Measurements from ENCODE around the gene CHD5.

The CHD5 gene

GRCh38 chr1:6142036-6142621, 38.0 kb downstream of the CHD5 start:
- H3K9ac ChIP-seq (ENCODE audit: low read length) = no peak overlapping the region
- H3K18ac ChIP-seq (ENCODE audit: low read length) = no peak overlapping the region
- no peak overlapping the region for H2AK5ac ChIP-seq (ENCODE audit: low read length)
- no peak overlapping the region for H3K23ac ChIP-seq (ENCODE audit: low read length)
- no peak overlapping the region for H2BK120ac ChIP-seq (ENCODE audit: low read depth, low read length)
- H3K27ac ChIP-seq (ENCODE audit: low read depth, low read length) = no peak overlapping the region
- H3K4ac ChIP-seq (ENCODE audit: low read depth, low read length) = no peak overlapping the region
- H3K56ac ChIP-seq (ENCODE audit: low read length) = no peak overlapping the region
- no peak for DNase-seq
- no peaks in the 10 kb centered on the region for H3K79me2 ChIP-seq (ENCODE audit: control insufficient read depth, insufficient read depth, low read length)
- no peaks in the 10 kb centered on the region for H3K27me3 ChIP-seq (ENCODE audit: insufficient read depth, low read length, poor library complexity)
- H3K4me1 ChIP-seq (ENCODE audit: control insufficient read depth, low read depth, low read length) = no peaks in the 10 kb centered on the region
- H3K4me2 ChIP-seq (ENCODE audit: low read length) = no peak overlapping the region
- H3K79me1 ChIP-seq (ENCODE audit: low read length) = no peaks in the 10 kb centered on the region
- no peak overlapping the region for H2BK15ac ChIP-seq (replicated peaks; ENCODE audit: low read depth)
- WGBS (ENCODE audit: extremely low coverage, insufficient coverage, low lambda C conversion rate) = no CpG with 5 or more reads among the region's 33 CpGs
- no peak overlapping the region for H2BK5ac ChIP-seq (ENCODE audit: low read length)
- no peak overlapping the region for H4K5ac ChIP-seq (ENCODE audit: low read length)
- no peaks in the 10 kb centered on the region for H3K36me3 ChIP-seq (ENCODE audit: control insufficient read depth, insufficient read depth, low read length)
- no peak overlapping the region for H3K4me3 ChIP-seq (ENCODE audit: low read length)
- no peak overlapping the region for H4K8ac ChIP-seq (ENCODE audit: low read depth, low read length)

- Histone ChIP-seq H3K9ac (ENCODE audit: low read length) (no peak overlapping the region), H3K23ac (ENCODE audit: low read length) (no peak overlapping the region), H3K27me3 (ENCODE audit: insufficient read depth, low read length, poor library complexity) (no peaks in the 10 kb centered on the region), H2BK5ac (ENCODE audit: low read length) (no peak overlapping the region), H4K8ac (ENCODE audit: low read depth, low read length) (no peak overlapping the region), H2AK5ac (ENCODE audit: low read length) (no peak overlapping the region), H3K79me2 (ENCODE audit: control insufficient read depth, insufficient read depth, low read length) (no peaks in the 10 kb centered on the region), H3K4me3 (ENCODE audit: low read length) (no peak overlapping the region), H2BK15ac (replicated peaks; ENCODE audit: low read depth) (no peak overlapping the region), H3K36me3 (ENCODE audit: control insufficient read depth, insufficient read depth, low read length) (no peaks in the 10 kb centered on the region), H3K79me1 (ENCODE audit: low read length) (no peaks in the 10 kb centered on the region), H3K18ac (ENCODE audit: low read length) (no peak overlapping the region), H3K4me2 (ENCODE audit: low read length) (no peak overlapping the region), H3K56ac (ENCODE audit: low read length) (no peak overlapping the region), H3K27ac (ENCODE audit: low read depth, low read length) (no peak overlapping the region), H3K4me1 (ENCODE audit: control insufficient read depth, low read depth, low read length) (no peaks in the 10 kb centered on the region), H4K5ac (ENCODE audit: low read length) (no peak overlapping the region), H3K4ac (ENCODE audit: low read depth, low read length) (no peak overlapping the region), H2BK120ac (ENCODE audit: low read depth, low read length) (no peak overlapping the region)
- DNase-seq = peak; percentile 57
- WGBS (ENCODE audit: extremely low coverage, insufficient coverage, low lambda C conversion rate) = no CpG with 5 or more reads among the region's 7 CpGs
Observed at GRCh38 chr1:6141592-6141991, 38.5 kb downstream of the CHD5 start.

GRCh38 chr1:6140413-6140812, 39.7 kb downstream of the CHD5 start:
- H3K56ac ChIP-seq (ENCODE audit: low read length) = no peak overlapping the region
- H3K79me2 ChIP-seq (ENCODE audit: control insufficient read depth, insufficient read depth, low read length) = no peaks in the 10 kb centered on the region
- no peaks in the 10 kb centered on the region for H3K4me1 ChIP-seq (ENCODE audit: control insufficient read depth, low read depth, low read length)
- H3K18ac ChIP-seq (ENCODE audit: low read length) = no peak overlapping the region
- H3K36me3 ChIP-seq (ENCODE audit: control insufficient read depth, insufficient read depth, low read length) = no peaks in the 10 kb centered on the region
- no peak overlapping the region for H2BK15ac ChIP-seq (replicated peaks; ENCODE audit: low read depth)
- DNase-seq = no peak
- H3K9ac ChIP-seq (ENCODE audit: low read length) = no peak overlapping the region
- H2BK120ac ChIP-seq (ENCODE audit: low read depth, low read length) = no peak overlapping the region
- H3K79me1 ChIP-seq (ENCODE audit: low read length) = no peaks in the 10 kb centered on the region
- H3K4me2 ChIP-seq (ENCODE audit: low read length) = no peak overlapping the region
- no peak overlapping the region for H3K4me3 ChIP-seq (ENCODE audit: low read length)
- no peak overlapping the region for H4K8ac ChIP-seq (ENCODE audit: low read depth, low read length)
- no peaks in the 10 kb centered on the region for H3K27me3 ChIP-seq (ENCODE audit: insufficient read depth, low read length, poor library complexity)
- H2AK5ac ChIP-seq (ENCODE audit: low read length) = no peak overlapping the region
- no CpG with 5 or more reads among the region's 2 CpGs for WGBS (ENCODE audit: extremely low coverage, insufficient coverage, low lambda C conversion rate)
- no peak overlapping the region for H3K4ac ChIP-seq (ENCODE audit: low read depth, low read length)
- H2BK5ac ChIP-seq (ENCODE audit: low read length) = no peak overlapping the region
- no peak overlapping the region for H3K27ac ChIP-seq (ENCODE audit: low read depth, low read length)
- H4K5ac ChIP-seq (ENCODE audit: low read length) = no peak overlapping the region
- H3K23ac ChIP-seq (ENCODE audit: low read length) = no peak overlapping the region

- Histone ChIP-seq H3K79me1 (ENCODE audit: low read length) (no peaks in the 10 kb centered on the region), H2BK15ac (replicated peaks; ENCODE audit: low read depth) (no peak overlapping the region), H3K27me3 (ENCODE audit: insufficient read depth, low read length, poor library complexity) (no peaks in the 10 kb centered on the region), H3K4me1 (ENCODE audit: control insufficient read depth, low read depth, low read length) (no peaks in the 10 kb centered on the region), H3K9ac (ENCODE audit: low read length) (no peak overlapping the region), H3K23ac (ENCODE audit: low read length) (no peak overlapping the region), H3K79me2 (ENCODE audit: control insufficient read depth, insufficient read depth, low read length) (no peaks in the 10 kb centered on the region), H4K8ac (ENCODE audit: low read depth, low read length) (no peak overlapping the region), H2BK120ac (ENCODE audit: low read depth, low read length) (no peak overlapping the region), H4K5ac (ENCODE audit: low read length) (no peak overlapping the region), H3K56ac (ENCODE audit: low read length) (no peak overlapping the region), H2BK5ac (ENCODE audit: low read length) (no peak overlapping the region), H2AK5ac (ENCODE audit: low read length) (no peak overlapping the region), H3K18ac (ENCODE audit: low read length) (no peak overlapping the region), H3K4ac (ENCODE audit: low read depth, low read length) (no peak overlapping the region), H3K36me3 (ENCODE audit: control insufficient read depth, insufficient read depth, low read length) (no peaks in the 10 kb centered on the region), H3K27ac (ENCODE audit: low read depth, low read length) (no peak overlapping the region), H3K4me3 (ENCODE audit: low read length) (no peak overlapping the region), H3K4me2 (ENCODE audit: low read length) (no peak overlapping the region)
- no CpG with 5 or more reads among the region's 5 CpGs for WGBS (ENCODE audit: extremely low coverage, insufficient coverage, low lambda C conversion rate)
- DNase-seq = no peak
Observed at GRCh38 chr1:6137758-6138157, 42.4 kb downstream of the CHD5 start.

- no peaks in the 10 kb centered on the region for H3K79me1 ChIP-seq (ENCODE audit: low read length)
- H4K8ac ChIP-seq (ENCODE audit: low read depth, low read length) = no peak overlapping the region
- H3K4me1 ChIP-seq (ENCODE audit: control insufficient read depth, low read depth, low read length) = no peaks in the 10 kb centered on the region
- no peak overlapping the region for H2BK120ac ChIP-seq (ENCODE audit: low read depth, low read length)
- H3K27ac ChIP-seq (ENCODE audit: low read depth, low read length) = no peak overlapping the region
- no peak overlapping the region for H3K23ac ChIP-seq (ENCODE audit: low read length)
- DNase-seq = no peak
- no CpG with 5 or more reads among the region's 16 CpGs for WGBS (ENCODE audit: extremely low coverage, insufficient coverage, low lambda C conversion rate)
- H3K4me3 ChIP-seq (ENCODE audit: low read length) = no peak overlapping the region
- no peak overlapping the region for H3K4ac ChIP-seq (ENCODE audit: low read depth, low read length)
- H4K5ac ChIP-seq (ENCODE audit: low read length) = no peak overlapping the region
- H3K36me3 ChIP-seq (ENCODE audit: control insufficient read depth, insufficient read depth, low read length) = no peaks in the 10 kb centered on the region
- H3K18ac ChIP-seq (ENCODE audit: low read length) = no peak overlapping the region
- H2AK5ac ChIP-seq (ENCODE audit: low read length) = no peak overlapping the region
- H3K9ac ChIP-seq (ENCODE audit: low read length) = no peak overlapping the region
- H2BK15ac ChIP-seq (replicated peaks; ENCODE audit: low read depth) = no peak overlapping the region
- no peaks in the 10 kb centered on the region for H3K27me3 ChIP-seq (ENCODE audit: insufficient read depth, low read length, poor library complexity)
- H3K79me2 ChIP-seq (ENCODE audit: control insufficient read depth, insufficient read depth, low read length) = no peaks in the 10 kb centered on the region
- H3K4me2 ChIP-seq (ENCODE audit: low read length) = no peak overlapping the region
- no peak overlapping the region for H2BK5ac ChIP-seq (ENCODE audit: low read length)
- no peak overlapping the region for H3K56ac ChIP-seq (ENCODE audit: low read length)
Observed at GRCh38 chr1:6136516-6137220, 43.5 kb downstream of the CHD5 start.
